ENCODE data around the gene UTS2R. TPM values are rescaled to one million over a fixed set of nuclear protein-coding genes. Genes with fewer than 3 reads are reported as not detected.
A peak's percentile ranks its signal among the peaks of the same experiment; 100 is the strongest.

The UTS2R gene
- total RNA-seq, 4 donors from 2014 or later: not detected

DNA sequence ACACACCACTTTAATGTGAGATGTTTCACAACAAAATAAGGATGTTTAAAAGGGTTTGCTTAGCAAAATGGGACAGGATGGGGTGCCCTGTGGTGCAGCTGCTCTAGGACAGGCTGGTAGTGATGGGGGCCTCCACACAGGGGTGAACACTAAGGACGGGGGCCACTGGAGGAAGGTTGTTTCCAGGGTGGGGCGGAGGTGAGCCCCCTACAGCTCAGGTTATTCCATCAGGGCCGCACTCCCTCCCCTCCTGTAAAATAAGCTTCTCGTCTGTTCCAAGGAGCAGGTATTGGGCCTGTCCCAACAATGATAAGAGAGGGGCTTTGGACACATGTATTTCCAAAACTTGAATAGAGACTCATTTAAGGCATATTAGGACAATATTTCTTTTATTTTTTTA, 44.7 kb downstream of the UTS2R start:
- no peaks in the 10 kb centered on the region for H3K9me3 ChIP-seq
- intact Hi-C loops (cut with DNase I; ENCODE audit: low total_unique reads): loop anchor here (5.0 to 10.0 kb wide), 2 partner anchors 136 to 211 kb away; no protein-coding TSS in a partner anchor
- no peak for DNase-seq
- in situ Hi-C loops (cut with MboI; ENCODE audit: low sequenced_read_pairs in 4 of 4): loop anchor here in 1 of 4 donors (10.0 kb wide), 1 partner anchor 61 kb away; the partner anchor contains the start of gene TEX19
- peaks cover 16 to 19% of the 10 kb centered on the region in 2 donors for H3K4me1 ChIP-seq
- peaks cover 0 to 13% of the 10 kb centered on the region in 2 donors for H3K36me3 ChIP-seq
- no peak for ATAC-seq
- no peak overlapping the region for H3K27ac ChIP-seq
- H3K27me3 ChIP-seq: no peaks in the 10 kb centered on the region
- no peak overlapping the region for H3K4me3 ChIP-seq
- no peak for TF ChIP-seq POLR2A (IDR thresholded peaks at IDR 0.05)
- TF ChIP-seq, protein P1, sequence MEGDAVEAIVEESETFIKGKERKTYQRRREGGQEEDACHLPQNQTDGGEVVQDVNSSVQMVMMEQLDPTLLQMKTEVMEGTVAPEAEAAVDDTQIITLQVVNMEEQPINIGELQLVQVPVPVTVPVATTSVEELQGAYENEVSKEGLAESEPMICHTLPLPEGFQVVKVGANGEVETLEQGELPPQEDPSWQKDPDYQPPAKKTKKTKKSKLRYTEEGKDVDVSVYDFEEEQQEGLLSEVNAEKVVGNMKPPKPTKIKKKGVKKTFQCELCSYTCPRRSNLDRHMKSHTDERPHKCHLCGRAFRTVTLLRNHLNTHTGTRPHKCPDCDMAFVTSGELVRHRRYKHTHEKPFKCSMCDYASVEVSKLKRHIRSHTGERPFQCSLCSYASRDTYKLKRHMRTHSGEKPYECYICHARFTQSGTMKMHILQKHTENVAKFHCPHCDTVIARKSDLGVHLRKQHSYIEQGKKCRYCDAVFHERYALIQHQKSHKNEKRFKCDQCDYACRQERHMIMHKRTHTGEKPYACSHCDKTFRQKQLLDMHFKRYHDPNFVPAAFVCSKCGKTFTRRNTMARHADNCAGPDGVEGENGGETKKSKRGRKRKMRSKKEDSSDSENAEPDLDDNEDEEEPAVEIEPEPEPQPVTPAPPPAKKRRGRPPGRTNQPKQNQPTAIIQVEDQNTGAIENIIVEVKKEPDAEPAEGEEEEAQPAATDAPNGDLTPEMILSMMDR (IDR thresholded peaks at IDR 0.05 in 4 of 5, conservative IDR thresholded peaks at IDR 0.05 in 1 of 5): no peak

DNA sequence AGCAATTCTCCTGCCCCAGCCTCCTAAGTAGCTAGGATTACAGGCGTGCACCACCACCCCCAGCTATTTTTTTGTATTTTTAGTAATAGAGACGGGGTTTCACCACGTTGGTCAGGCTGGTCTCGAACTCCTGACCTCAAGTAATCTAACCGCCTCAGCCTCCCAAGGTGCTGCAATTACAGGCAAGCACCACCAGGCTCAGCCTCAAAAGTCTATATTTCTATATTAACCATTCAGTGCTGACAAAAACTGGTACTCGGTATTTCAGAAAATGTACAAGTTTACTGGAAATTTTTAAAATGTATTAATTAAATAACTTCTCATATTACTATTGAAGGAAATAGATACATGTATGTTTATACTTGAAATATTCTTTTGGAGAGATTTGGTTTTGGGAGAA, 45.2 kb downstream of the UTS2R start:
- intact Hi-C loops (cut with DNase I; ENCODE audit: low total_unique reads) (loop anchor here (5.0 to 10.0 kb wide), 2 partner anchors 136 to 212 kb away; no protein-coding TSS in a partner anchor), in situ Hi-C loops (cut with MboI; ENCODE audit: low sequenced_read_pairs in 4 of 4) (loop anchor here in 1 of 4 donors (10.0 kb wide), 1 partner anchor 62 kb away; the partner anchor contains the start of gene TEX19)
- Histone ChIP-seq H3K4me1 (peaks cover 16 to 19% of the 10 kb centered on the region in 2 donors), H3K27ac (no peak overlapping the region), H3K4me3 (no peak overlapping the region), H3K9me3 (no peaks in the 10 kb centered on the region), H3K36me3 (peaks cover 0 to 14% of the 10 kb centered on the region in 2 donors), H3K27me3 (no peaks in the 10 kb centered on the region)
- ATAC-seq (no peak), DNase-seq (no peak)
- TF ChIP-seq POLR2A (IDR thresholded peaks at IDR 0.05): no peak
- TF ChIP-seq, protein P1 (IDR thresholded peaks at IDR 0.05 in 4 of 5, conservative IDR thresholded peaks at IDR 0.05 in 1 of 5): no peak

DNA sequence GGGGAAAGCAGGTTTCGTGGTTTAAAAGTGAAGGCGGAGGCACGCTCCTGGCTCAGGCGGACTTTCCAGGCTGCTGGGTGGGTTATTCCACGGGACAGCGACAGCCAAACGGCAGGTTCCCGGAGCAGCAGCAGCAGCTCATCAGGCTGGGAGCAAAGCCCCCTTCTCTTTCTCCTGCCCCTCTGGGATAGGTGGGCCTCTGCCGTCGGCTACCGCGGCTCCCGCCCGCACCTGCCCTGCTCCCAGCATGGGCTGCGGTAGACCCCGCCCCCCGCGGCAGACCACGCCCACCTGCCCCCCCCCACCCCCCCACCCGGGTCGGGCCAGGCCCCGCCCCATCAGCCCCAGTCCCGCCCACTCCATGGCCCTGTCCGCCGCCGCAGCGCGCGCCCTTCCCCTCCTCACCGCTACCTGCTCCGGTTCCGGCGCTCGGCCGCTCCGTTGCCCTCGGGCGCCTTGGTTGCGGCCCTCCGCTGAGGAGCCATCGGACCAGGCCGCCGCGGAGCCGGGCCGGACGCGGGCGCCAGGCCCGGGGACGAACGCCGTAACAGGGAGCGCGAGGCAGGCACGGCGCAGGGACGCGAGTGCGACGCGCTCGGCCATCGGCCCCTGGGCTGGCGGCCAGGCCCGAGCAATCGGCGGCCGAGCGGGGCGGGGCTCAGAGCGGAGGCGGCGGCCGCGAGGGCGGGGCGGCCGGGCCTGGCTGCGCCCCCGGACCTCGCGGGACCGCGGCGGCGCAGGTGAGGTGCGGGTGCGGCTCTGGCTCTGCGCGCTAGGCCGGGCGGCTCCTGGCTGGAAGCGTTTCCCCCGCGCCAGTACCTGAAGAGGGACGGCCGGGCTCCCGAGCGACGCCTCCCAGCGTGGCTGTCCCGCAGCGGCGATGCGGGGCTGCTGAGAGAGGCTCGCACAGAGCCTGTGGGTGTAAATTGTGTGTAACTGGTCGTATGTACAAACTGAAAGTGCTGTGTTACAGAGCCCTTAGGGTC, 46.7 kb downstream of the UTS2R start, which contains the start of the genes HEXD and OGFOD3:
Gene HEXD (plus strand): TSS at position 347 of the 986 bp plus-strand sequence. CDS start 1,453 bp downstream, outside the sequence.
Gene OGFOD3 (minus strand): TSS at position 586 of the 986 bp plus-strand sequence. CDS start 101 bp downstream, at position 485.
- ATAC-seq (peak; percentile 92 to 93), DNase-seq (peak; percentile 57 to 68)
- TF ChIP-seq, protein P1 (IDR thresholded peaks at IDR 0.05 in 4 of 5, conservative IDR thresholded peaks at IDR 0.05 in 1 of 5): peak in 3 of 5 experiments; percentile 10 to 33 (median 15)
- TF ChIP-seq POLR2A (IDR thresholded peaks at IDR 0.05): peak; percentile 54 to 70
- intact Hi-C loops (cut with DNase I; ENCODE audit: low total_unique reads) (loop anchor here (1.0 to 10.0 kb wide), 4 partner anchors 79 to 213 kb away; no protein-coding TSS in a partner anchor), in situ Hi-C loops (cut with MboI; ENCODE audit: low sequenced_read_pairs in 4 of 4) (loop anchor here in 1 of 4 donors (10.0 kb wide), 1 partner anchor 63 kb away; the partner anchor contains the start of gene TEX19)
- H3K4me1 ChIP-seq: peaks cover 16 to 19% of the 10 kb centered on the region in 2 donors
- peak within 1 kb of the TSS; percentile 71 to 95 (median 83) for H3K4me3 ChIP-seq
- peak within 1 kb of the TSS; percentile 85 to 99 (median 97) for H3K27ac ChIP-seq
- no peaks in the 10 kb centered on the region for H3K9me3 ChIP-seq
- no peaks in the 10 kb centered on the region for H3K27me3 ChIP-seq
- peaks cover 0 to 14% of the 10 kb centered on the region in 2 donors for H3K36me3 ChIP-seq

DNA sequence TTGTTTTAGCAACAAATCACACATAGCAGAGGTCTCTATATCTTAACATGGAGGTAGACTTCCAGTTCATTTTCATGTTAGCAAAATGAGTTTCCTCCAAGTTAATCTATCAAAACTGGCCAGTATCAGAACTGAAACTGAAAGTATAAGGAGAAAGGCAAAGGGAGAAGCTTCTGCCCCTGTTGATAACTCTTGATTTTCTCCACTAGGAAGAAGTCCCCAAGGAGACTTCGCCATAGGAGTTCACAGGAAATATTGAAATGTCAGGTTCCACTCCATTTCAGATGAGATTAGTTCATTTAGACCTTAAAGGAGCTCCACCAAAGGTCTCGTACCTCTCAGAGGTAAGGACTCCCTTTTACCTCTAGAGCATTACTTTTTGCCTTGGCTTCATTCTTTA, 48.0 kb downstream of the UTS2R start:
- no peak for ATAC-seq
- intact Hi-C loops (cut with DNase I; ENCODE audit: low total_unique reads): loop anchor here (5.0 to 10.0 kb wide), 2 partner anchors 133 to 215 kb away; no protein-coding TSS in a partner anchor

More for the DNA sequence above, 48.0 kb downstream of the UTS2R start:
- H3K9me3 ChIP-seq: no peaks in the 10 kb centered on the region
- peaks cover 16 to 19% of the 10 kb centered on the region in 2 donors for H3K4me1 ChIP-seq
- H3K27ac ChIP-seq: no peak overlapping the region
- H3K27me3 ChIP-seq: no peaks in the 10 kb centered on the region
- peaks cover 0 to 14% of the 10 kb centered on the region in 2 donors for H3K36me3 ChIP-seq
- DNase-seq: no peak
- in situ Hi-C loops (cut with MboI; ENCODE audit: low sequenced_read_pairs in 4 of 4): loop anchor here in 1 of 4 donors (10.0 kb wide), 1 partner anchor 65 kb away; the partner anchor contains the start of gene TEX19
- TF ChIP-seq POLR2A (IDR thresholded peaks at IDR 0.05): no peak
- TF ChIP-seq, protein P1 (IDR thresholded peaks at IDR 0.05 in 4 of 5, conservative IDR thresholded peaks at IDR 0.05 in 1 of 5): no peak
- H3K4me3 ChIP-seq: peak overlapping the region in 1 of 4 donors; percentile 89
